Measurements from ENCODE around the gene GABPB2.

- peak in 2 of 7 experiments; percentile 34 to 38 for TF ChIP-seq CTCF (IDR thresholded peaks at IDR 0.05)
- no peak for TF ChIP-seq POLR2A (IDR thresholded peaks at IDR 0.05)
- no peak for TF ChIP-seq POLR2AphosphoS5 (IDR thresholded peaks at IDR 0.05)
- TF ChIP-seq EP300 (IDR thresholded peaks at IDR 0.05): no peak
Measured at GRCh38 chr1:151048645-151049032, 21.9 kb upstream of the GABPB2 start.

All from stomach (tissue), 4 donors.